ENCODE results near the gene CFAP141.

The CFAP141 gene

GRCh38 chr1:154225370-154225769 is 19.2 kb upstream of the CFAP141 start:
- H3K4me1 ChIP-seq (ENCODE audit: insufficient read depth, low read length, poor library complexity, severe bottlenecking) = peaks cover 41% of the 10 kb centered on the region

GRCh38 chr1:154223621-154224020 is 17.5 kb upstream of the CFAP141 start:
- H3K79me2 ChIP-seq (ENCODE audit: insufficient read depth, low read length) = peaks cover 95% of the 10 kb centered on the region
- no peaks in the 10 kb centered on the region for H3K9me3 ChIP-seq (ENCODE audit: insufficient read depth, low read depth, low read length)
- H3K4me3 ChIP-seq (ENCODE audit: low read length, poor library complexity, severe bottlenecking) = peak overlapping the region; percentile 91
- H3K27me3 ChIP-seq (ENCODE audit: insufficient read depth, low read length, poor library complexity, severe bottlenecking) = no peaks in the 10 kb centered on the region
- peak overlapping the region; percentile 99 for H3K4me2 ChIP-seq (ENCODE audit: low read depth, low read length, poor library complexity, severe bottlenecking)
- no peaks in the 10 kb centered on the region for H3F3A ChIP-seq (ENCODE audit: low read depth)
- H3K9me2 ChIP-seq (replicated peaks; ENCODE audit: low read depth, low read length) = no peaks in the 10 kb centered on the region
- peaks cover 47% of the 10 kb centered on the region for H3K4me1 ChIP-seq (ENCODE audit: insufficient read depth, low read length, poor library complexity, severe bottlenecking)
- H4K20me1 ChIP-seq (ENCODE audit: insufficient read depth, low read length, poor library complexity, severe bottlenecking) = peaks cover 71% of the 10 kb centered on the region
- no peak overlapping the region for H2AFZ ChIP-seq (ENCODE audit: low read length)
- peak overlapping the region; percentile 97 for H3K9ac ChIP-seq (ENCODE audit: low read depth, low read length, poor library complexity, severe bottlenecking)
- peaks cover 24% of the 10 kb centered on the region for H3K36me3 ChIP-seq (ENCODE audit: insufficient read depth, low read length)
- TF ChIP-seq EZH2phosphoT487 (IDR thresholded peaks at IDR 0.05; ENCODE audit: borderline replicate concordance) = no peak
- no peak for TF ChIP-seq CTCF (conservative IDR thresholded peaks at IDR 0.05; ENCODE audit: low read length)

More at GRCh38 chr1:154225370-154225769, 19.2 kb upstream of the CFAP141 start:
- Histone ChIP-seq H3K36me3 (ENCODE audit: insufficient read depth, low read length) (peaks cover 41% of the 10 kb centered on the region), H3K27me3 (ENCODE audit: insufficient read depth, low read length, poor library complexity, severe bottlenecking) (no peaks in the 10 kb centered on the region), H3K79me2 (ENCODE audit: insufficient read depth, low read length) (peaks cover 91% of the 10 kb centered on the region), H2AFZ (ENCODE audit: low read length) (no peak overlapping the region), H3K9me2 (replicated peaks; ENCODE audit: low read depth, low read length) (no peaks in the 10 kb centered on the region), H3K4me3 (ENCODE audit: low read length, poor library complexity, severe bottlenecking) (peak overlapping the region; percentile 91), H3F3A (ENCODE audit: low read depth) (no peaks in the 10 kb centered on the region), H3K9me3 (ENCODE audit: insufficient read depth, low read depth, low read length) (no peaks in the 10 kb centered on the region), H4K20me1 (ENCODE audit: insufficient read depth, low read length, poor library complexity, severe bottlenecking) (peaks cover 64% of the 10 kb centered on the region), H3K4me2 (ENCODE audit: low read depth, low read length, poor library complexity, severe bottlenecking) (peak overlapping the region; percentile 99), H3K9ac (ENCODE audit: low read depth, low read length, poor library complexity, severe bottlenecking) (no peak overlapping the region)
- no peak for TF ChIP-seq EZH2phosphoT487 (IDR thresholded peaks at IDR 0.05; ENCODE audit: borderline replicate concordance)
- no peak for TF ChIP-seq CTCF (conservative IDR thresholded peaks at IDR 0.05; ENCODE audit: low read length)

GRCh38 chr1:154222918-154223317 is 16.8 kb upstream of the CFAP141 start:
- H4K20me1 ChIP-seq (ENCODE audit: insufficient read depth, low read length, poor library complexity, severe bottlenecking) = peaks cover 74% of the 10 kb centered on the region
- H3K4me1 ChIP-seq (ENCODE audit: insufficient read depth, low read length, poor library complexity, severe bottlenecking) = peaks cover 54% of the 10 kb centered on the region
- H3K9ac ChIP-seq (ENCODE audit: low read depth, low read length, poor library complexity, severe bottlenecking) = peak overlapping the region; percentile 97
- no peak overlapping the region for H2AFZ ChIP-seq (ENCODE audit: low read length)
- peak overlapping the region; percentile 91 for H3K4me3 ChIP-seq (ENCODE audit: low read length, poor library complexity, severe bottlenecking)
- H3K4me2 ChIP-seq (ENCODE audit: low read depth, low read length, poor library complexity, severe bottlenecking) = peak overlapping the region; percentile 99
- TF ChIP-seq EZH2phosphoT487 (IDR thresholded peaks at IDR 0.05; ENCODE audit: borderline replicate concordance) (no peak), CTCF (conservative IDR thresholded peaks at IDR 0.05; ENCODE audit: low read length) (no peak)
- H3K9me2 ChIP-seq (replicated peaks; ENCODE audit: low read depth, low read length) = no peaks in the 10 kb centered on the region
- no peaks in the 10 kb centered on the region for H3K27me3 ChIP-seq (ENCODE audit: insufficient read depth, low read length, poor library complexity, severe bottlenecking)
- H3K79me2 ChIP-seq (ENCODE audit: insufficient read depth, low read length) = peaks cover 95% of the 10 kb centered on the region
- peaks cover 26% of the 10 kb centered on the region for H3K36me3 ChIP-seq (ENCODE audit: insufficient read depth, low read length)
- H3K9me3 ChIP-seq (ENCODE audit: insufficient read depth, low read depth, low read length) = no peaks in the 10 kb centered on the region
- no peaks in the 10 kb centered on the region for H3F3A ChIP-seq (ENCODE audit: low read depth)

Data from Loucy (cell line).